Caco-2 (cell line): ENCODE data around the gene TMC1. TPM values are rescaled to one million over a fixed set of nuclear protein-coding genes. Genes with fewer than 3 reads are reported as not detected.

Source experiments
- BruUV-seq: library from RNA; stranded (reverse); fragments of 400-500 nt; replicated peaks from 2 replicates; lab custom pipeline; 2021; lab: Mats Ljungman, UMichigan
- CTCF ChIA-PET: fragments of 300-600 bp; sonication (Branson Sonifier 250); formaldehyde crosslinking; loops from one replicate; lab custom pipeline; 2022; ENCODE audit warnings: antibody characterized with exemption; lab: Charles Lee
- POLR2A ChIA-PET: fragments of 300-600 bp; sonication (Branson Sonifier 250); formaldehyde crosslinking; loops from one replicate; lab custom pipeline; 2022; ENCODE audit warnings: antibody characterized with exemption; lab: Charles Lee
- DNase-seq, 2 experiments: peaks; one replicate each; pipeline versions ENCODE4 v3.0.0 to v3.0.0-alpha.2; 2020 to 2022
- H3K27me3 ChIP-seq: replicated peaks from 2 replicates; pipeline ENCODE4 v1.6.0; 2011; ENCODE audit warnings: low read length; ENCODE audit not compliant: control insufficient read depth, insufficient read depth
- H3K36me3 ChIP-seq: 2 replicates; pipeline ENCODE4 v1.5.1; 2011; ENCODE audit warnings: low read length; ENCODE audit not compliant: control insufficient read depth, insufficient read depth
- H3K4me1 ChIP-seq: fragments of 250-450 bp; sonication (Bioruptor Pico); 2 replicates; pipeline ENCODE4 v1.5.1; 2020; ENCODE audit warnings: mild to moderate bottlenecking
- H3K4me3 ChIP-seq: 2 replicates; pipeline ENCODE4 v1.5.1; 2011; ENCODE audit warnings: low read depth, mild to moderate bottlenecking, control low read depth, low read length
- H3K9me3 ChIP-seq: fragments of 250-450 bp; sonication (Bioruptor Pico); 2 replicates; pipeline ENCODE4 v1.5.1; 2020; ENCODE audit warnings: mild to moderate bottlenecking, moderate library complexity
- H3K27ac Mint-ChIP-seq: one replicate; pipeline ENCODE4 v1.8.0; 2022; ENCODE audit warnings: mixed read lengths; ENCODE audit not compliant: unreplicated experiment
- H3K27me3 Mint-ChIP-seq: one replicate; pipeline ENCODE4 v1.8.0; 2022; ENCODE audit warnings: mixed read lengths; ENCODE audit not compliant: insufficient read depth, unreplicated experiment
- H3K36me3 Mint-ChIP-seq: one replicate; pipeline ENCODE4 v1.8.0; 2022; ENCODE audit warnings: mild to moderate bottlenecking, mixed read lengths; ENCODE audit not compliant: insufficient read depth, unreplicated experiment
- H3K4me1 Mint-ChIP-seq: one replicate; pipeline ENCODE4 v1.8.0; 2022; ENCODE audit warnings: low read depth, mixed read lengths; ENCODE audit not compliant: unreplicated experiment
- H3K4me3 Mint-ChIP-seq: one replicate; pipeline ENCODE4 v1.8.0; 2022; ENCODE audit warnings: mild to moderate bottlenecking, moderate library complexity, mixed read lengths; ENCODE audit not compliant: unreplicated experiment
- H3K9me3 Mint-ChIP-seq: one replicate; pipeline ENCODE4 v1.8.0; 2022; ENCODE audit warnings: mixed read lengths; ENCODE audit not compliant: unreplicated experiment
- CTCF ChIP-seq, 2 experiments: fragments of 200-600 bp in 1 of 2; IDR thresholded peaks; 1 replicate in 1 of 2; 2 replicates in 1 of 2; pipeline versions ENCODE4 v1.5.1 to v1.8.0; 2011 to 2022; ENCODE audit warnings: antibody characterized with exemption in 1 of 2, control low read depth in 1 of 2, inconsistent platforms in 1 of 2, low read depth in 1 of 2, low read length in 1 of 2, mild to moderate bottlenecking in 1 of 2, moderate library complexity in 1 of 2; ENCODE audit not compliant: insufficient read depth in 1 of 2, severe bottlenecking in 1 of 2, unreplicated experiment in 1 of 2
- intact Hi-C: fragments of 100-400 bp; cut with micrococcal nuclease; formaldehyde crosslinking; loops from one replicate; pipeline ENCODE4 v1.10.0; 2022; ENCODE audit not compliant: unreplicated experiment
- total RNA-seq: library from RNA; stranded (reverse); gene quantifications from 2 replicates; pipeline ENCODE4 v1.2.3, GENCODE V29; 2022

The TMC1 gene
- total RNA-seq, 1 experiment from 2014 or later = not detected

GRCh38 chr9:72557549-72557948, 36.1 kb downstream of the TMC1 start:
- H3K4me1 ChIP-seq = peaks cover 4% of the 10 kb centered on the region; the same call in 1 of the 2 replicates
- no peak overlapping the region for H3K27ac Mint-ChIP-seq
- TF ChIP-seq CTCF (IDR thresholded peaks at IDR 0.05; ENCODE audit: insufficient read depth in 1 of 2, low read depth in 1 of 2, low read length in 1 of 2, severe bottlenecking in 1 of 2, unreplicated experiment in 1 of 2) = no peak
- no TSS peak for BruUV-seq
- no peaks in the 10 kb centered on the region for H3K9me3 Mint-ChIP-seq
- no peaks in the 10 kb centered on the region for H3K9me3 ChIP-seq
- ChIA-PET POLR2A (no interaction called here), CTCF (no interaction called here)
- H3K27me3 Mint-ChIP-seq = no peaks in the 10 kb centered on the region
- peak; percentile 17 to 61 for DNase-seq
- H3K36me3 ChIP-seq = no peaks in the 10 kb centered on the region
- intact Hi-C loops = loop anchor here (10.0 kb wide), 2 partner anchors 83 to 263 kb away; no protein-coding TSS in a partner anchor
- H3K36me3 Mint-ChIP-seq = no peaks in the 10 kb centered on the region
- no peaks in the 10 kb centered on the region for H3K4me1 Mint-ChIP-seq
- H3K27me3 ChIP-seq = no peaks in the 10 kb centered on the region
- H3K4me3 ChIP-seq = no peak overlapping the region
- H3K4me3 Mint-ChIP-seq = no peak overlapping the region

- POLR2A ChIA-PET = no interaction called here
- Histone ChIP-seq H3K27me3 (no peaks in the 10 kb centered on the region), H3K9me3 (no peaks in the 10 kb centered on the region), H3K36me3 (no peaks in the 10 kb centered on the region), H3K4me1 (no peaks in the 10 kb centered on the region), H3K4me3 (no peak overlapping the region)
- peaks cover 6% of the 10 kb centered on the region for H3K4me1 Mint-ChIP-seq
- TF ChIP-seq CTCF (IDR thresholded peaks at IDR 0.05; ENCODE audit: insufficient read depth in 1 of 2, low read depth in 1 of 2, low read length in 1 of 2, severe bottlenecking in 1 of 2, unreplicated experiment in 1 of 2) = no peak
- H3K9me3 Mint-ChIP-seq = peaks cover under 1% of the 10 kb centered on the region
- BruUV-seq = no TSS peak
- H3K27me3 Mint-ChIP-seq = no peaks in the 10 kb centered on the region
- no peaks in the 10 kb centered on the region for H3K36me3 Mint-ChIP-seq
- no peak for DNase-seq
- H3K4me3 Mint-ChIP-seq = no peak overlapping the region
- intact Hi-C loops = no loop called here
- H3K27ac Mint-ChIP-seq = no peak overlapping the region
- CTCF ChIA-PET = no interaction called here
Measured at GRCh38 chr9:72560086-72560485, 38.7 kb downstream of the TMC1 start.

GRCh38 chr9:72563806-72564205, 42.4 kb downstream of the TMC1 start:
- Histone ChIP-seq H3K27me3 (no peaks in the 10 kb centered on the region), H3K9me3 (no peaks in the 10 kb centered on the region), H3K4me3 (no peak overlapping the region), H3K36me3 (no peaks in the 10 kb centered on the region), H3K4me1 (no peaks in the 10 kb centered on the region)
- intact Hi-C loops = no loop called here
- Mint-ChIP-seq H3K4me3 (no peak overlapping the region), H3K4me1 (peaks cover 6% of the 10 kb centered on the region), H3K36me3 (no peaks in the 10 kb centered on the region), H3K27me3 (no peaks in the 10 kb centered on the region), H3K9me3 (peaks cover 8% of the 10 kb centered on the region), H3K27ac (no peak overlapping the region)
- ChIA-PET CTCF (no interaction called here), POLR2A (no interaction called here)
- DNase-seq = no peak
- no TSS peak for BruUV-seq
- TF ChIP-seq CTCF (IDR thresholded peaks at IDR 0.05; ENCODE audit: insufficient read depth in 1 of 2, low read depth in 1 of 2, low read length in 1 of 2, severe bottlenecking in 1 of 2, unreplicated experiment in 1 of 2) = no peak
